ENCODE measurements around the gene FNBP1.

- TF ChIP-seq CTCF (CRISPR knock-in tag; IDR thresholded peaks at IDR 0.05) (no peak), ZC3H13 (CRISPR knock-in tag; IDR thresholded peaks at IDR 0.05) (no peak), ARID5B (CRISPR knock-in tag; IDR thresholded peaks at IDR 0.05) (no peak)
Observed at GRCh38 chr9:129939431-129939830, 103.6 kb downstream of the FNBP1 start.
